A549 (cell line): ENCODE measurements around the gene SCTR. TPM values are rescaled to one million over a fixed set of nuclear protein-coding genes. Genes with fewer than 3 reads are reported as not detected.

Source experiments
- ATAC-seq, 2 experiments: fragments of 200-7000 bp in 1 of 2; fragments of >200 bp in 1 of 2; cut with Nextera tagmentation in 1 of 2; cut with Tn5 transposase in 1 of 2; 3 replicates each; pipeline versions ENCODE4 v1.8.0 to v1.9.1; 2018 to 2020; ENCODE audit warnings: mild to moderate bottlenecking in 1 of 2, moderate library complexity in 1 of 2
- CTCF ChIA-PET: fragments of 300-600 bp; sonication (Branson Sonifier 250); formaldehyde crosslinking; extraction: SDS; loops from one replicate; lab custom pipeline; 2021; ENCODE audit warnings: antibody characterized with exemption, inconsistent platforms; lab: Yijun Ruan, JAX
- POLR2A ChIA-PET: fragments of 350-600 bp; formaldehyde crosslinking; extraction: SDS; loops from one replicate; lab custom pipeline; 2021; ENCODE audit warnings: antibody characterized with exemption, inconsistent platforms; lab: Yijun Ruan, JAX
- DNase-seq, 2 experiments: peaks; one replicate each; pipeline versions ENCODE4 v3.0.0 to v3.0.0-alpha.2; 2011 to 2016; ENCODE audit warnings: low read depth in 1 of 2, low spot score in 1 of 2
- FAIRE-seq: peaks from 2 replicates; lab custom pipeline; 2011; peaks lifted over from hg19 to GRCh38; lab: Jason Lieb, UNC
- H3K27ac ChIP-seq, 2 experiments: fragments of >200 bp; sonication (Bioruptor Twin); formaldehyde crosslinking; 3 replicates each; pipeline ENCODE4 v1.5.1; 2016 to 2017
- H3K4me1 ChIP-seq: fragments of >200 bp; sonication (Bioruptor Twin); formaldehyde crosslinking; 3 replicates; pipeline ENCODE4 v1.6.1; 2016
- H3K4me2 ChIP-seq: fragments of >200 bp; sonication (Bioruptor Twin); formaldehyde crosslinking; 3 replicates; pipeline ENCODE4 v1.6.1; 2016
- H3K4me3 ChIP-seq: fragments of >200 bp; sonication (Bioruptor Twin); formaldehyde crosslinking; 3 replicates; pipeline ENCODE4 v1.5.1; 2016
- H3K9me3 ChIP-seq: fragments of >200 bp; sonication (Bioruptor Twin); formaldehyde crosslinking; 3 replicates; pipeline ENCODE4 v1.6.1; 2016
- BCL3 ChIP-seq: fragments of >200 bp; sonication (Bioruptor Twin); formaldehyde crosslinking; IDR thresholded peaks from 3 replicates; pipeline ENCODE4 v1.6.1; 2016
- CBX8 ChIP-seq: fragments of 200-600 bp; sonication (generic); IDR thresholded peaks from 2 replicates; pipeline ENCODE4 v1.6.1; 2016
- CTCF ChIP-seq: fragments of >200 bp; sonication (Bioruptor Twin); formaldehyde crosslinking; IDR thresholded peaks from 3 replicates; pipeline ENCODE4 v1.5.1; 2016
- E2F6 ChIP-seq: IDR thresholded peaks from 2 replicates; pipeline ENCODE4 v1.6.1; 2012; ENCODE audit warnings: low read depth, borderline replicate concordance
- EHF ChIP-seq: fragments of 250-450 bp; sonication (Bioruptor Pico); IDR thresholded peaks from 2 replicates; pipeline ENCODE4 v1.5.0; 2020; ENCODE audit warnings: mild to moderate bottlenecking
- EHMT2 ChIP-seq: fragments of 200-600 bp; sonication (generic); IDR thresholded peaks from 2 replicates; pipeline ENCODE4 v1.6.1; 2016; ENCODE audit warnings: antibody characterized with exemption, low read depth, mild to moderate bottlenecking, moderate library complexity
- ELK1 ChIP-seq: fragments of 150-350 bp; IDR thresholded peaks from 2 replicates; pipeline ENCODE4 v1.6.1; 2014; ENCODE audit warnings: low read depth, mild to moderate bottlenecking, low read length
- FOXS1 ChIP-seq: fragments of 250-450 bp; sonication (Bioruptor Pico); IDR thresholded peaks from 2 replicates; pipeline ENCODE4 v1.5.0; 2020; ENCODE audit warnings: mild to moderate bottlenecking, moderate library complexity
- GATA3 ChIP-seq: IDR thresholded peaks from 2 replicates; pipeline ENCODE4 v1.6.1; 2012; ENCODE audit warnings: borderline replicate concordance
- HMGXB4 ChIP-seq: fragments of 250-450 bp; sonication (Bioruptor Pico); IDR thresholded peaks from 2 replicates; pipeline ENCODE4 v1.5.0; 2021; ENCODE audit warnings: mild to moderate bottlenecking, moderate library complexity, borderline replicate concordance
- HOXA7 ChIP-seq: fragments of 250-450 bp; sonication (Bioruptor Pico); IDR thresholded peaks from 2 replicates; pipeline ENCODE4 v1.5.0; 2020; ENCODE audit warnings: mild to moderate bottlenecking, moderate library complexity
- HOXB5 ChIP-seq: fragments of 250-450 bp; sonication (Bioruptor Pico); IDR thresholded peaks from 2 replicates; pipeline ENCODE4 v1.5.0; 2020; ENCODE audit warnings: mild to moderate bottlenecking, moderate library complexity
- KDM1A ChIP-seq: fragments of 200-600 bp; sonication (generic); IDR thresholded peaks from 2 replicates; pipeline ENCODE4 v1.6.1; 2016; ENCODE audit warnings: low read depth, mild to moderate bottlenecking
- KDM5A ChIP-seq: fragments of 200-600 bp; sonication (generic); IDR thresholded peaks from 2 replicates; pipeline ENCODE4 v1.6.1; 2016; ENCODE audit warnings: antibody characterized with exemption, mild to moderate bottlenecking
- MAX ChIP-seq: IDR thresholded peaks from 2 replicates; pipeline ENCODE4 v1.6.1; 2012
- NPAS2 ChIP-seq: fragments of 250-450 bp; sonication (Bioruptor Pico); IDR thresholded peaks from 2 replicates; pipeline ENCODE4 v1.8.0; 2022; ENCODE audit warnings: mild to moderate bottlenecking, moderate library complexity, borderline replicate concordance
- NR3C1 ChIP-seq: fragments of >200 bp; sonication (Bioruptor Twin); formaldehyde crosslinking; IDR thresholded peaks from 3 replicates; pipeline ENCODE4 v1.6.1; 2017
- PHF8 ChIP-seq: fragments of 200-600 bp; sonication (generic); IDR thresholded peaks from 2 replicates; pipeline ENCODE4 v1.6.1; 2016; ENCODE audit warnings: low read depth, mild to moderate bottlenecking, antibody characterized with exemption, moderate library complexity, borderline replicate concordance
- RAD21 ChIP-seq, 2 experiments: fragments of >200 bp in 1 of 2; sonication (Bioruptor Twin) in 1 of 2; formaldehyde crosslinking in 1 of 2; IDR thresholded peaks in 1 of 2; conservative IDR thresholded peaks in 1 of 2; 2 replicates in 1 of 2; 3 replicates in 1 of 2; pipeline ENCODE4 v1.6.1; 2012 to 2018; ENCODE audit warnings: inconsistent platforms in 1 of 2
- RFX5 ChIP-seq: fragments of 450-650 bp; IDR thresholded peaks from 2 replicates; pipeline ENCODE4 v1.7.1; 2014; ENCODE audit warnings: antibody characterized with exemption, mild to moderate bottlenecking, moderate library complexity
- RNF2 ChIP-seq: fragments of 200-600 bp; sonication (generic); IDR thresholded peaks from 2 replicates; pipeline ENCODE4 v1.6.1; 2016; ENCODE audit warnings: low read depth, mild to moderate bottlenecking, antibody characterized with exemption, moderate library complexity, borderline replicate concordance
- SMC3 ChIP-seq: fragments of >200 bp; sonication (Bioruptor Twin); formaldehyde crosslinking; IDR thresholded peaks from 3 replicates; pipeline ENCODE4 v1.6.1; 2018; ENCODE audit warnings: inconsistent platforms
- SREBF2 ChIP-seq: fragments of 450-650 bp; IDR thresholded peaks from 2 replicates; pipeline ENCODE4 v1.6.1; 2014; ENCODE audit warnings: mild to moderate bottlenecking, moderate library complexity
- TFCP2L1 ChIP-seq: fragments of 250-450 bp; sonication (Bioruptor Pico); IDR thresholded peaks from 2 replicates; pipeline ENCODE4 v1.5.0; 2021; ENCODE audit warnings: mild to moderate bottlenecking
- ZFP36 ChIP-seq: fragments of 450-650 bp; IDR thresholded peaks from 2 replicates; pipeline ENCODE4 v1.6.1; 2014; ENCODE audit warnings: borderline replicate concordance; ENCODE audit not compliant: partially characterized antibody
- WGBS: methylation state at CpG from one replicate; pipeline ENCODE4 v1.1.6; 2017; ENCODE audit errors: missing lambda C conversion rate; 5-methylcytosine and 5-hydroxymethylcytosine counted together
- polyA plus RNA-seq, 4 experiments: library from polyadenylated mRNA; depleted of rRNA in 3 of 4; stranded (reverse); fragments of >200 nt; fragmentation: RNase III in 1 of 4; extraction: RNeasy Plus Mini Kit Qiagen cat#74134 plus additional on column Dnase treatment in 1 of 4; gene quantifications; 2 replicates in 3 of 4; 3 replicates in 1 of 4; pipeline ENCODE4 v1.2.3, GENCODE V29; 2011 to 2017

The SCTR gene
- polyA plus RNA-seq, 2 of the 4 experiments (the other 2 are of a cell fraction), result not detected

- 32% methylated on average over 1 of the region's 1 CpG for WGBS
- DNase-seq (no peak), FAIRE-seq (no peak), ATAC-seq (no peak)
- H3K4me3 ChIP-seq, result no peak overlapping the region
- CTCF ChIA-PET, result interaction anchor here (0.6 to 1.8 kb wide), 8 partner anchors 10 to 568 kb away, joined by 3 to 10 read pairs (median 4); no protein-coding TSS in a partner anchor
- H3K9me3 ChIP-seq, result peaks cover 11% of the 10 kb centered on the region
- TF ChIP-seq NPAS2 (CRISPR knock-in tag) (no peak), NR3C1 (no peak), KDM1A (no peak), KDM5A (no peak), ELK1 (no peak), E2F6 (no peak), EHF (CRISPR knock-in tag) (no peak), SMC3 (no peak), HMGXB4 (CRISPR knock-in tag) (no peak), SREBF2 (no peak), TFCP2L1 (CRISPR knock-in tag) (no peak)
- peaks cover 20% of the 10 kb centered on the region; the same call in 2 of the 3 replicates for H3K4me1 ChIP-seq
- peak overlapping the region in 1 of 2 experiments; percentile 56; a peak in 1 of 6 replicates for H3K27ac ChIP-seq
- POLR2A ChIA-PET, result no interaction called here
- peak overlapping the region; percentile 45 for H3K4me2 ChIP-seq
Measured at GRCh38 chr2:119419803-119420508, 104.3 kb downstream of the SCTR start.

GRCh38 chr2:119419065-119419464 is 105.2 kb downstream of the SCTR start:
- H3K4me3 ChIP-seq, result no peak overlapping the region
- 48% methylated on average over 1 of the region's 1 CpG for WGBS
- no peak for FAIRE-seq
- H3K9me3 ChIP-seq, result peaks cover 11% of the 10 kb centered on the region
- ChIA-PET POLR2A (no interaction called here), CTCF (interaction anchor here (1.0 kb wide), 1 partner anchor 57 kb away, joined by 5 read pairs; no protein-coding TSS in a partner anchor)
- DNase-seq, result no peak
- ATAC-seq, result no peak
- no peak overlapping the region for H3K4me2 ChIP-seq
- H3K27ac ChIP-seq, result no peak overlapping the region
- TF ChIP-seq RFX5, result no peak
- TF ChIP-seq RNF2, result no peak
- no peak for TF ChIP-seq HOXB5 (CRISPR knock-in tag)
- TF ChIP-seq BCL3, result no peak
- TF ChIP-seq SREBF2, result no peak
- TF ChIP-seq RAD21 (conservative IDR thresholded peaks at IDR 0.05 in 1 of 2, IDR thresholded peaks at IDR 0.05 in 1 of 2), result no peak
- no peak for TF ChIP-seq HOXA7 (CRISPR knock-in tag)
- no peak for TF ChIP-seq EHMT2
- TF ChIP-seq KDM1A, result no peak
- no peak for TF ChIP-seq KDM5A
- TF ChIP-seq PHF8, result no peak
- no peak for TF ChIP-seq MAX
- TF ChIP-seq CBX8, result no peak
- no peak for TF ChIP-seq GATA3
- TF ChIP-seq FOXS1 (CRISPR knock-in tag), result no peak
- no peak for TF ChIP-seq E2F6
- no peak for TF ChIP-seq ZFP36
- TF ChIP-seq CTCF, result no peak
- H3K4me1 ChIP-seq, result peaks cover 20% of the 10 kb centered on the region; the same call in 2 of the 3 replicates
